Measurements from ENCODE around the gene SERPINC1. TPM values are rescaled to one million over a fixed set of nuclear protein-coding genes. Genes with fewer than 3 reads are reported as not detected.

The SERPINC1 gene
- polyA plus RNA-seq, 1 donor (not counting 4 experiments of a cell fraction or from before 2014, with no cell fraction given): 0.14 TPM

- Histone ChIP-seq H3K79me2 (ENCODE audit: control insufficient read depth, insufficient read depth, low read length) (no peaks in the 10 kb centered on the region), H3K4me1 (ENCODE audit: control insufficient read depth, extremely low read depth, insufficient read depth, low read length) (no peaks in the 10 kb centered on the region), H3K9ac (ENCODE audit: control insufficient read depth, extremely low read depth, insufficient read depth, low read length) (no peak overlapping the region), H4K20me1 (ENCODE audit: control insufficient read depth, extremely low read depth, insufficient read depth, low read length) (no peaks in the 10 kb centered on the region), H3K4me2 (ENCODE audit: control insufficient read depth, extremely low read depth, insufficient read depth, low read depth, low read length) (no peak overlapping the region), H3K9me3 (ENCODE audit: control insufficient read depth, low read depth, low read length) (no peaks in the 10 kb centered on the region), H3K4me3 (ENCODE audit: control insufficient read depth in 2 of 3, extremely low read depth in 1 of 3, insufficient read depth in 2 of 3, low read depth in 1 of 3, low read length in 3 of 3) (no peak overlapping the region), H2AFZ (ENCODE audit: control insufficient read depth, low read length) (no peak overlapping the region), H3K9me1 (ENCODE audit: control insufficient read depth, extremely low read depth, insufficient read depth, low read length) (no peaks in the 10 kb centered on the region), H3K27ac (ENCODE audit: control insufficient read depth, insufficient read depth, low read length) (no peak overlapping the region), H3K36me3 (ENCODE audit: control insufficient read depth in 2 of 2, extremely low read depth in 1 of 2, insufficient read depth in 2 of 2, low read length in 2 of 2) (no peaks in the 10 kb centered on the region), H3K27me3 (ENCODE audit: control insufficient read depth, extremely low read depth, insufficient read depth, low read length) (no peaks in the 10 kb centered on the region)
- no peak for DNase-seq (ENCODE audit: low read depth, low spot score)
- TF ChIP-seq CTCF (optimal IDR thresholded peaks at IDR 0.05 in 1 of 3, IDR thresholded peaks at IDR 0.05 in 1 of 3, conservative IDR thresholded peaks at IDR 0.05 in 1 of 3; ENCODE audit: extremely low read depth in 1 of 3, insufficient read depth in 2 of 3, low read length in 3 of 3): no peak
- no peak for TF ChIP-seq EZH2 (IDR thresholded peaks at IDR 0.05; ENCODE audit: low read length)
- dilution Hi-C loops (cut with MboI; ENCODE audit: extremely low pct_ligation_motif_present, low sequenced_read_pairs): no loop called here
- no peak for FAIRE-seq
These were observed 16.1 kb downstream of the SERPINC1 start for GRCh38 chr1:173900992-173901391.

- no peak for TF ChIP-seq EZH2 (IDR thresholded peaks at IDR 0.05; ENCODE audit: low read length)
- H3K4me2 ChIP-seq (ENCODE audit: control insufficient read depth, extremely low read depth, insufficient read depth, low read depth, low read length): no peak overlapping the region
- no peak overlapping the region for H3K27ac ChIP-seq (ENCODE audit: control insufficient read depth, insufficient read depth, low read length)
- no peaks in the 10 kb centered on the region for H3K27me3 ChIP-seq (ENCODE audit: control insufficient read depth, extremely low read depth, insufficient read depth, low read length)
- no peaks in the 10 kb centered on the region for H3K9me1 ChIP-seq (ENCODE audit: control insufficient read depth, extremely low read depth, insufficient read depth, low read length)
- no peaks in the 10 kb centered on the region for H3K79me2 ChIP-seq (ENCODE audit: control insufficient read depth, insufficient read depth, low read length)
- H3K4me1 ChIP-seq (ENCODE audit: control insufficient read depth, extremely low read depth, insufficient read depth, low read length): no peaks in the 10 kb centered on the region
- no peak overlapping the region for H3K9ac ChIP-seq (ENCODE audit: control insufficient read depth, extremely low read depth, insufficient read depth, low read length)
- FAIRE-seq (no peak), DNase-seq (ENCODE audit: low read depth, low spot score) (no peak)
- dilution Hi-C loops (cut with MboI; ENCODE audit: extremely low pct_ligation_motif_present, low sequenced_read_pairs): no loop called here
- H3K9me3 ChIP-seq (ENCODE audit: control insufficient read depth, low read depth, low read length): no peaks in the 10 kb centered on the region
- H3K4me3 ChIP-seq (ENCODE audit: control insufficient read depth in 2 of 3, extremely low read depth in 1 of 3, insufficient read depth in 2 of 3, low read depth in 1 of 3, low read length in 3 of 3): no peak overlapping the region
- no peak overlapping the region for H2AFZ ChIP-seq (ENCODE audit: control insufficient read depth, low read length)
- H3K36me3 ChIP-seq (ENCODE audit: control insufficient read depth in 2 of 2, extremely low read depth in 1 of 2, insufficient read depth in 2 of 2, low read length in 2 of 2): no peaks in the 10 kb centered on the region
- no peaks in the 10 kb centered on the region for H4K20me1 ChIP-seq (ENCODE audit: control insufficient read depth, extremely low read depth, insufficient read depth, low read length)
These were observed 16.7 kb downstream of the SERPINC1 start for GRCh38 chr1:173900427-173900826.

- no peaks in the 10 kb centered on the region for H3K9me1 ChIP-seq (ENCODE audit: control insufficient read depth, extremely low read depth, insufficient read depth, low read length)
- dilution Hi-C loops (cut with MboI; ENCODE audit: extremely low pct_ligation_motif_present, low sequenced_read_pairs): no loop called here
- FAIRE-seq (peak; percentile 5), DNase-seq (ENCODE audit: low read depth, low spot score) (no peak)
- no peak overlapping the region for H3K4me3 ChIP-seq (ENCODE audit: control insufficient read depth in 2 of 3, extremely low read depth in 1 of 3, insufficient read depth in 2 of 3, low read depth in 1 of 3, low read length in 3 of 3)
- no peak overlapping the region for H3K27ac ChIP-seq (ENCODE audit: control insufficient read depth, insufficient read depth, low read length)
- peak overlapping the region; percentile 4 for H3K4me2 ChIP-seq (ENCODE audit: control insufficient read depth, extremely low read depth, insufficient read depth, low read depth, low read length)
- H4K20me1 ChIP-seq (ENCODE audit: control insufficient read depth, extremely low read depth, insufficient read depth, low read length): no peaks in the 10 kb centered on the region
- H3K79me2 ChIP-seq (ENCODE audit: control insufficient read depth, insufficient read depth, low read length): no peaks in the 10 kb centered on the region
- no peaks in the 10 kb centered on the region for H3K27me3 ChIP-seq (ENCODE audit: control insufficient read depth, extremely low read depth, insufficient read depth, low read length)
- H3K36me3 ChIP-seq (ENCODE audit: control insufficient read depth in 2 of 2, extremely low read depth in 1 of 2, insufficient read depth in 2 of 2, low read length in 2 of 2): no peaks in the 10 kb centered on the region
- H3K9me3 ChIP-seq (ENCODE audit: control insufficient read depth, low read depth, low read length): no peaks in the 10 kb centered on the region
- H3K9ac ChIP-seq (ENCODE audit: control insufficient read depth, extremely low read depth, insufficient read depth, low read length): no peak overlapping the region
- H2AFZ ChIP-seq (ENCODE audit: control insufficient read depth, low read length): no peak overlapping the region
- TF ChIP-seq CTCF (optimal IDR thresholded peaks at IDR 0.05 in 1 of 3, IDR thresholded peaks at IDR 0.05 in 1 of 3, conservative IDR thresholded peaks at IDR 0.05 in 1 of 3; ENCODE audit: extremely low read depth in 1 of 3, insufficient read depth in 2 of 3, low read length in 3 of 3) (no peak), EZH2 (IDR thresholded peaks at IDR 0.05; ENCODE audit: low read length) (no peak)
- H3K4me1 ChIP-seq (ENCODE audit: control insufficient read depth, extremely low read depth, insufficient read depth, low read length): peaks cover 8% of the 10 kb centered on the region
These were observed 22.9 kb downstream of the SERPINC1 start for GRCh38 chr1:173894189-173894588.

All from keratinocyte (primary cell).